GM21423 (cell line): ENCODE measurements around the gene PLCB4.

Experiments used
- ATAC-seq: cut with Tn5 transposase; IDR thresholded peaks from one replicate; pipeline ENCODE4 v1.9.1; 2021; ENCODE audit warnings: mild to moderate bottlenecking, moderate library complexity; ENCODE audit not compliant: unreplicated experiment

Gene PLCB4

DNA sequence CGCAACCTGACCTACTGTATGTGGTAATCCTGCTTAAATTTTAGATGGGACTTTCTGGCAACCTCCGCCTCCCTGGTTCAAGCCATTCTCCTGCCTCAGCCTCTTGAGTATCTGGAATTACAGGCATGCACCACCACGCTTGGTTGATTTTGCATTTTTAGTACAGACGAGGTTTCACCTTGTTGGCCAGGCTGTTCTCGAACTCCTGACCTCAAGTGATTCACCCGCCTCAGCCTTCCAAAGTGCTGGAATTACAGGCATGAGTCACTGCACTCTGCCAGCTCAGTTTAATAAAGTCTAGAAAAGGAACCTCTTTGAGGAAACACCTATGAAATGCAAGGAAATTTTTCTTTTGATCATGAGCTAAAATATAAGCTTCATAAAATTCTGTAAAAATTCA is 9.0 kb upstream of the PLCB4 start:
- no peak for ATAC-seq

DNA sequence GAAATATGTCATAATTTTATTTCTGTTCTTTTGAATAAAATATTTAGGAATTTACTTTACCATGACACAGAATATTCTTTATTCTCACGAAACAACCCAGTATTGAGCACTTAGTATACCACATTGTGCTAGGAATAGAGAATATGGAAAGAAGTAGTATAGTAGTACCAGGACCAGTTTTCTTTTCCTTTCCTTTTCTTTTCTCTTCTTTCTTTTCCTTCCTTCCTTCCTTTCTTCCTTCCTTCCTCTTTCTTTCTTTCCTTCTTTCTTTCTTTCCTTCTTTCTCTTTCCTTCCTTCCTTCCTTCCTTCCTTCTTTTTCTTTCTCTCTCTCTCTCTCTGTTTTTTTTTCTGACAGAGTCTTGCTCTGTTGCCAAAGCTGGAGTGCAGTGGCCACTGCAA is 7.5 kb upstream of the PLCB4 start:
- ATAC-seq: no peak

DNA sequence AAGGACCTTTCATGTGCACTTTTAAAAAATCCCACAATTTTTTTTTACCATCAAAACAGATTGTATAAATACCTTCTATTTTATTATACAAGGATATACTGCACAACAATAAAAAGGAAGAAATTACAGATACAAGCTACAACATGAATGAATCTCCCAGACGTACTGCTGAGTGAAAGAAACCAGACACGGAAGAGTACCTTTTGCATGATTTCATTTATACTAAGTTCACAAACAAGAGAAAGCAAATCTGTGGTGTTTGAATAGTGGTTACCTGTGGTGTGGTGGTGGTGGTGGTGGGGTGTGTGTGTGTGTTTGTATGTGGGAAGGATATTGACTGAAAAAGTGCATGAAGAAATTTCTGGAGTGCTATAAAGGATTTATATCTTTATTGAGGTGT is 6.8 kb upstream of the PLCB4 start:
- no peak for ATAC-seq

DNA sequence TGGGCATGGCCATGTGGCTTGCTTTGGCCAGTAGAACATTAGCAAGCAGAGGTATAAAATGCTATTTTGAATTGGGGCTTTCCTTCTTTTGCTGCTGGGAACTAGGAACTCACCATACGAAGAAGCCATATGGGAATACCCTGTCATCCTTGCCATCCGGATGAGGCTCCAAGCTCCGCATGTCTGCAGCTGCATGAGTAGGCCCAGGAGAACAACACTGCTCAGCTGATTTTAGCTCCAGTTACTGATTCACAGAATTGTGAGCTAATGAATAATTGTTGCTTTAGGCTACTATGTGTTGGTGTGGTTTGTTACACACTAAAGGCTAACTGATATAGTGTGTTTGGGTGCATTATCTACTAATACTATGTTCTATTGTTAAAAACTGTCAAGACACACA is 2.7 kb upstream of the PLCB4 start:
- no peak for ATAC-seq

DNA sequence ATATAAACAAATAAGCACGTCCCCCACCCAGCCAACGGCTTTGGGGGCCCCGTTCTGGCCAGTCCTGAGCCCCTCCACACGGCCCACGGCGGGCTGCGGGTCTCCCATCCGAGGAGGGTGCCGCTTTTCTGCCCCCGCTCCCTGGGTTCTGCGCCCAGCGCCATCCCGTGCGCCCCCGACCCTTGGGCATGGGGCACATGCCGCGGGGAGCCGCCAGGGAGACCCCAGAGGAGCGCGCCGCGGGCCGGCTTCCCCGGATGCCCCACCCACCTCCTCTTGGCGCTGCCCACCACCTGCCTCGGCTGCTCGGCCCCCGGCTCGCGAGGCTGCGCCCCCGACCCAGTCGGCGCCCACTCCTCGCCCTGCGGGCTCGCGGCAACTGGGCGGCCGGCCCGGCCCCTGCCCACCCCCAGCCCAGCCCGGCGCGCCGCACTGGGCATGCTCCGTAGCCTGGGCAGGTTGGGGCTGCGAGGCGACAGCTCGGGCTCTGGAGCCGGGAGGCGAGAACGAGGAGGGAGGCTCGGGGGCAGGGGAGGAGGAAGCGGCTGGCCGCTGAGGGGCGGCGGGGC is 570 bp upstream of the PLCB4 start:
- no peak for ATAC-seq

DNA sequence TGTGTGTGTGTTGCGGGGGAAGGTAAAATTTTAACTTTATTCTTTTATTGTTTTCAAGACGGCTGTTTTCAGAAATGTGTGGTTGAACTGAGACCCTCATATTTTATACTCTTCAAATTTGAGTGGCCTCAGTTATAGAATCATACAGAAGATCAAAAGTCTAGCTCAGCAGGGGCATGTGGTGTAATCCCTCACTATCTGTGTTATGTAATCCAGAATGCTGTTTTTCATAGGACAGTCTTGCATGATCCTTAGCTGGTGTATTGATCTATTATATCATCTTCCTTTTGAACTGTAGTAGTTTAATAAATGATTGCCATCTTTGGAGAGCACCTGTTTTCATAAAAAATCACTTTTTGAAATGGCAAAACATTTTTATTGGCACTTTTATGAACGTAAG is 1.4 kb downstream of the PLCB4 start:
- ATAC-seq: no peak

DNA sequence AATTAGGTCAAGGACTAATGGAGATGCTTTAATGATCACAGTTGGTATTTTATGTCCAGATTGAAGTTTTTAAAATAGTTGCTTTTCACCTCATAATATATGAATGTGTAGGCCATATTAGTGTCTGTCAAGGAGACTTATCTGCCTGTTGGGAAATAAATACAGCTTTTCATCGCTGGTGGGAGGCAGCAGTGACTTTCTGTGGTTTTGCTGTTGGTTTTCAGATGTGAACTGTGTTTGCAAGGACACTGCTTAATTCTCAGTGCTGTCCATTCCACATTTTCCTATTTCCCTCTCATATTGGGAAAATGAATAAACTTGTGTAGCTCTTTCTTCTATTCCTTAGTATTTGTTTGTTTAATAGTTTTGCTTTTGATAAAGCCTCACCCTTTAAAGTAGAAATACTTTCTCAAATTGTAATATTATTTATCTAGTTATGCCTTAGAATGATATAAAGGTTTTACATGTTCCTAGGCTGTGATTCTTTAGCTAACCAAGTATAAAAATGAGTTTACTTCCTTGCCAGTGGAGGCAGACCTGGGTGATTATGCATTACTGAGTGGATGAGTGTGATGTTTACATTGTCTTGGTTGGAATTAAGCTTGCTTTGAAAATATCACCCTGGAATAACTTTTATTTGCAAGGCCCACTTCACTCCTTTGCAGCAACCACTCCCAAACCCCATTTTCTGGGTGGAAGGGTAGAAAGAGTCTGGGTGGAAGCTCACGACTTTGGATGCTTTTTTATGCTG is 3.3 kb downstream of the PLCB4 start:
- no peak for ATAC-seq

DNA sequence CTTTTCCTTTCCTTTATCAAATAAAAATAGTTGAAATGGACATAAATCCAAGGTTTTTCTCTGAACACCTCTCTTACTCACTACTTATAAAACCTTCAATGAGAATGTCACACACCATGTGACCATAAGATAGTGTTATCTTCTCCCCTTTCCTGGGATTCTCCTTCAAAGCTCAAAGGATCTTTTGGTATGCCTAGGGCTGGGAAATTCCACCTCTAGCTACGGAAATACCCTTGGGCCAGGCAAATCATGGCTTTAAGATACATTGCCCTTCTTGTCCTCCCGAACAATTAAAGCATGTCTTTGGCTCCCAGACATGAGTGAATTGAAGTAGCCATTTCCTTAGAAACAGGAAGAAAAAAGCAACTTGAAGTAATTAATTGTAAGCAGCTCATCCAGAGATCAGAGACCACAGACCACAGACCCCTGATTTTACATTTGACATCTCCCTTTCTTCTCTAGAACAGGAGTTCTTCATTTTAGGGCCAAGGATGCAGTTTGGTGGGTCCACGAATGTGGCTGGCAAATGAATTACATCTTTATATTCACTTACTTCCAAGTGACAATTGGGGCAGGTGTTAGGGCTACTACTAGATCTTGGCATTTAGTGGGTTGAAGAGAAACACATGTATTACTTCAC is 4.1 kb downstream of the PLCB4 start:
- ATAC-seq: no peak

DNA sequence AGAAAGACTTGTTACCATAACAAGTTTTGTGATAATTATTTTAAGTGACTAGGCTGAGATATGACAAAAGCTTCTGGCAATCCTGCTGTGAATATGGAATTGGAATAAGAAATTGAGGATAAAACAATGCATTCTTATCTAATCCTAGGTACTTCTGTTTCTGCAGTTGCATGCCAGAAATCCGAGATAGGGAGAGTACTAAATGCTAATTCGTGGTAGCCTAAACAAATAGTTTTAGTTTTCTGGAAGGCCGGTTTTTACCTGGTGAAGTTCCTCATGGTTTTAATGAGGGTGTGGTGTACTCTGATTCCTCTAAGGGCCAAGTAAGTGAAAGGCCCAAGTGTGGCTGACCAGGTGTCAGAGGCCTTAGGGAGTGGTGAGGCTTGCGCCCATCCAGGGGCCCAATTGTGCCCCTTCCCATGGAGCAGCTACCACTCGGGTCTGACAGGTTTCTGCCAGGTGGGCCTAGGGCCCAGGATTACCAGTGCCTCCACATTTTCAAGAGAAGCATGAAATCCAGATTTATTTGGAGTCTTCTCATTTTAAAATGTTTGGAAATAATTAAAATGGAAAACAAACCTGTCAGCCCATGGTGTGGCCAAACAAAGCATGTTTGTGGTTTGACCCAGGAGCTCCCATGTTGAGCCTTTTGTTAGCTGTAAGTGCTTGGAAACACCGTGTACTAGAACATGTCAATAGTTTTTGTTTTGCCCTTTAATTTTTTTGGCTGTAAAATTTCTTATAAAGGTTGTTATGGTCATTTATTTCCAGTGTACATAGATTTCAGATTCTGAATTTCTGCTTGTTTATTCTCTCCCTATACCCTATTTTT is 6.6 kb downstream of the PLCB4 start:
- no peak for ATAC-seq

DNA sequence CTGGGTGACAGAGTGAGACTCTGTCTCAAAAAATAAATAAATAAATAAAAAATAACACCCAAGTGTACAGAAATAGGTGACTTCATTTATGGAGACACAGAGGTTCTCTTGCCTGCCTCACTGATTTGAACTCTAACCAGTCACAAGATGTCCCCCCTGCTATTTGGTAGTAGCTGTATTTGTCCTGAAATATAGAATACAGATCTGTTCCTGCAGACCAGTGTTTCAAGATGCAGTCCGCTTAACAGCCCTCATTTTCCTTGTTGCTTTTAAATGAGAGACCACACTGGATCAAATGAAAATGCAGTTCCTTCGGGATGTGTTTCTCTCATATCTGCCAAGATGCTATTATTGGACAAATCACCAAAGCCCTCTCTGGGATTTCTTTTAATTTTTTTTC is 7.6 kb downstream of the PLCB4 start:
- no peak for ATAC-seq

DNA sequence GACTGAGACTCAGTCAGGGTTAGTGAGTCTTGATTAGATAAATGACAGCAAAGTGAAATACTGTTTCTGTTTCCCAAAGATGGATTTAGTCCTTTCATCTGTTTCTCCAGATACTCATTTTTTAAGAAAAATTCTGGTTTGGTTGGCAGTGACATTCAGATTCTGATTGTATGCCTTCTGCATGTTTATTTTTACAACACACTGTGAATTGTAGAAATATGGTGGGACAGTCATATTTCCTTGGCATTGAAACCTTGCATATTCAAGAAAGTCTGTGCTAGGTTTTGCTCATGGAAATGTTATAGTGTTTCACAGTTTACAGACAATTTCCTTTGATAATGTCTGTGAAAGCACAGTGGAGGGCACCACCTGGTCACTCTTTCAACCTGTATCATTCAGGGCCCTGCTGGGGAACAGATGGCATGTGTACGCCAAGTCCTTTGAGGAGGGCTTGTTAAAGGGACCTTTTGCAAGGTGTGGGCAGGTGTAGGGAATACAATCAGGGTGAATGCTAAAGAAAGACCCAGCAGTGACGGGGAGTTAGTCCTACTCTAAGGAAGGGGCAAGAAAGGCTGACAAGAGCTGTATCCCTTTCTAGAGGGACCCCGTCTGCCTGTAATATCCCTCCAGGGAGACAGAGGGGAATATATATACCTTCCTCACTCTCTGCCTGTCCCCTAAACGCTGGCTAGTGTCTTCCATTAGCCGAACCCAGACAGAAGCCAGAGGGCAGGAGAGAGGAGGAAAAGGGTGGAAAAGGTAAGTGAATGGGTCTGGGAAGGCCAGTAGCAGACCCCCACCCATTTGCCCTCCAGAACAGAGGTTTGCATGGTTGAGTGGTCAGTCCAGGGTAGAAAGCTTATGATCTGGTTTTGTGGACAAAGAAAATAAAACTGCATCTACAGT is 10.2 kb downstream of the PLCB4 start:
- no peak for ATAC-seq

DNA sequence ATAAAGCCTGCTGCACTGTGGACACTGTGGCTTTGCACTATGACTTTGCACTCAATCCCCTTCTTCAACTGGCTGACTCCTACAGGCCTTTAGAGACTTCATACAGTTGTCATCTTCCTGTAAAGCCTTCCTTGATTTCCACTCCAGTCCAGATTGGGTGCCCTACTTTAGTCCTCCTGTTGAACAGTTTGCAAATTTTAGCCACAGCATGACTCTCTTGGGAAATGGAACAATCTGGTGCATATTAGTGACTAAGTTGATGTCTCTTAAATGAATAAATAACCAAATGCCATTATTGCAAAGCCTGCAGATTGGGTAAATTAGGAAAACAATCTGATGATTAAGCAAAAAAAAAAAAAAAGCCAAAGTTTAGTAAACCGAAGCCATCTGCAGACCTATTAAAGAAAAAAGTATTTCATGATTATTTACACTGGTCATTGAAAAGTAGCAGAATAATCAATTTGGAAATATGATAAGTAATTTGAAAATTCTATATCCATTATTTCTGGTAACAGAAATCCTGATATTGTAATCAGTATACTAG is 12.6 kb downstream of the PLCB4 start:
- no peak for ATAC-seq

DNA sequence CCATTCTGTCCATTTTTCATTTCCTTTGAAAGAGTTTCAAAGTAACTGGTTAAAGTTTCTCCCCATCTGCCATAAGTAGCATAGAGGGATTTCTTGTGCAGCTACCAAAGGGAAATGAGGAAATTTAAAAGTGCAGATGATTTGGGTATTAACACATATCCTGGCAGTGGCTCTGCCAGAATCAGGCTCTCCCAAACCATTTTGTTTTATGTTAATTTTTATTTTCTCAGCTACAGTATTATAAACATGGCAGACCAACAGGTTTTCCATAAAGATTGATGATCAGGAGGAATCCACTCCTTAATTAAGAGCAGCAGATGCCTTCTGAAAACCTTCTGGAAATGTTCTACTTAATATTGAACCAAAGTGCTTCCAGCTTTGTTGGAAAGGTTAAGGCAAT is 13.9 kb downstream of the PLCB4 start:
- no peak for ATAC-seq

DNA sequence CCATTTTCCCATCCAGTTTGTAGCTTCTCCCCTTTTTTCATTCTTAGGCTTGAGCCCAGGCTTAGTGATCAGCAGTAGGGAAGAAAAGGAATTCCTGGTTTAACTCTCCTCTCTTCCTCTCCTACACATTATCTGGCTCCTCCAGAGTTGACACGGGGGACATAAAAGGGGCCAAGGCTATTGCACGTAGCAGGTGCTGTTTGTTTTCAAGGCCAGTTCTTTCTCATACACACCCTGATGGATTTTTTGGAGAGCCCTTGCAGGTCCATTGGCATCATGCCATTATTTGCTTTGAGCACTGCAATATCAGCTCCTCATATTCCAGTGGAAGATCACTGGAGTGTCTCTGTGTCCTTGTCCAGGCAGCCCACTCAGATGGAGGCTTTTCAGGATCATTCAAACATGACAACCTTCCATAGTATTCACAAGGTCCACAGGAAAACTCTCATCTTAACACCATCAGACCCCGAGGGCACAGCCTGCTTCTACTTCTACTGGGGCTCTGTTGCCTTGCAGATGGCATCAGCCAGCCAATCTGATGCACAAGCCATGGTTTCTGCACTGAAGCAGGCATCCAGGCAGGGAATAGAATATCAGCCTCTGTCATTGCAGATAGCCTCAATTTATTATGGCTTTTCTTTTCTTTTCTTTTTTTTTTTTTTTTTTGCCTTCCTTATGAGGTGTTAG is 18.8 kb downstream of the PLCB4 start:
- no peak for ATAC-seq

DNA sequence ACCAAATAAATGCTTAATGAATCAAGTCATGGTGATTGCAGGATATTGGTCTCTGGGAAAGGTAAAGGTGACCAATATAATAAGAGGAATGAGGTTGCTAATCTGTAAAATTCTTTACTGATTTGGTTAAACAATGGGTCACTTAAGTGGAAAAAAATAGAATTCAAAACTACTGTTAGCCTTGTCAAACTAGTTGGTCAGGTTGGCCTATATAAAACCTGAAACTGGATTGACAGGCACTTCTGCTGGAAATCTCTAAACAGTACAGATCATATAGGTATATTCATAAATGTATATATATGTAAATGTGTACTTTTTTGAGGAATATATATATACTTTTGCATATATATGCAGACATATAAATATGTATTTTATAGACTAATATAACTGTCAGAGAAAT is 19.7 kb downstream of the PLCB4 start:
- no peak for ATAC-seq

DNA sequence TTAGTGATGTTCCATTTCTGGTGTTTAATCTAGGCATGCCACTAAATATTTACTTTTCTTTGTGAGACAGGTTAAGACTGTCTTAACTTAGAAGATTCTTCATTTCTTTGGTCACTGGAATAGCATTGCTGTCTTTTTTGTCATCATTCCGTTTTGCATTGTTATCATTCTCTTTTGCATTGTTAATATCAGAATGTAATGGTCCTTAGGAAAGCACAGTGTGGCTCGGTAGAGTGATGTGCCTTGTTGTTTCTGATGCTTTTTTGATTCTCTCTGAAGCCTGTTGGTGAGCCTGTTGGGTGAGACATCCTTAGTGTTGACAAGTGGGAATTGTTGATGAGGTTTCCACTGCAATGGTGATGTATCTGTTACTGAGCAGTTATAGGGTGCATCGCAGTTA is 23.2 kb downstream of the PLCB4 start:
- no peak for ATAC-seq

DNA sequence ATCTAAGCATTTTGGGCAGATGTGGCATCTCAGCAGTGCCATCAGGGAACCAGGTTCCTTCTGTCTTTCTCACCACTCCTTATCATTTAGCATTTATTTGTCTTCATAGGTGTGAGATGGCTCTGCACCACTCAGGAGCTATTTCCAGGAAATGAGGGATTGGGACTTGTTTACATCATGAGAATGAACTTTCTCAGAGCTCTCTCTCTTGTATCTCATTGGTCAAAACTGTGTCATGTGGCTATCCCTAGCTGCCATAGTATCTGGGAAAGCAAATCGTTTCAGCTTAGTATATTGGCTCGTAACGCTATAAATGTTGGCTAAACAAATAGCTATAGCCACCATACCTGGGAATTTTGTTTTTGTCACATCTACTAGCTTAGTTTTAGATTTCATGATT is 23.8 kb downstream of the PLCB4 start:
- no peak for ATAC-seq

DNA sequence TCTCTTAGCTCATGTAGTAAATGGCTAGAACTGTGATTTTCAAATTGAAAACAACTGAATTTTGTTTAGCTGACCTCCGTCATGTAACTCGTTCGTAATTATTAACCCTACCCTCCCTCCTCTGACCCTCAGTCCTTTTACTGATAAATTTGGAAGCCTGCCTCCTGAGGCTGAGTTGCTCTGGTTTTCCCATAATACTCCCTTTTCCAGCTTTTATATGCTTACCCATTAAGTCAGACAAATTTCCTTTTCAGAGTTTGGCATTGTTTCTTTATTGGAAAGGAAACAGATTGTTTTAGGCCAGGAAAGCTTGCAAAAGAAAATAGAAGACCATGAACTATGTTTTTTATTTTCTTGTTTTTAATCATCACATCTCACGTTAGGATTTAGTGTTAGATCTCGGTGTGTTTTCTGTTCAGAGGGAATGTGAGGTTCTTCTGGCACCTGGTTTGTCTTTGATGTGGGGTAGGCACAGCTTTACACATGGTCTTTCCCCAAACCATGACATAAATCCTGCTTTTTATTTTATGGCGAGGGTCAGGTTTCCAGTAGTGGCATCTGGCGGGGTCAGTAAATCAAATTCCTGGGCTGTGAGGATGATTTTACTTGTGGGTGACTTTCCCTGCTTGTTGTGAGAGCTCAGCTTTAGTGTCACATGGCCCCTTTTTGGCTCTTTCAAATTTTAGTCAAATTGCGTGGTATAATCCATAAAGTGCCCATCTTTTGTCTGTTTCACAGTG is 24.5 kb downstream of the PLCB4 start:
- ATAC-seq: no peak

DNA sequence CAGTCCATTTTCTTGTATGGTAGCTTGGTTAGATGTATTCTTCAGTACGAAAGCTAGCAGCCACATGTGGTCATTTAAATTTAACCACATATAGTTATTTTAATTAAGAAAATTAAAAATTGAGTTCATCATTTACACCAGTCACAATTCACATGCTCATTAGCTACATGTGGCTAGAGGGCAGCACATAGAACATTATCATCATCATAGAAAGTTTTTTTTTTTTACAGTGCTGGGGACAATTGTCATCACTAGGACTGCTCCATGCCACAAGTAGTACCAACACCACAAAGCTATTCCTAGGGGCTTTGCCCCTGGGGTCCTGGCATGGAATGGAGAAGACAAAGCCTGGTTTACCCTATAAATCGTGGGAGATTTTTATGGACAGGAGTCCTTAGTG is 30.5 kb downstream of the PLCB4 start:
- ATAC-seq: no peak
